ENCODE measurements around the gene GRM6.

GRM6 gene

GRCh38 chr5:178992291-178992895, 2.7 kb downstream of the GRM6 start:
- TF ChIP-seq CTCF (conservative IDR thresholded peaks at IDR 0.05; ENCODE audit: low read depth, low read length) = no peak
- H3K4me2 ChIP-seq = no peak overlapping the region
- H3K27ac ChIP-seq = no peak overlapping the region
- H3K4me3 ChIP-seq (IDR thresholded peaks at IDR 0.05; ENCODE audit: insufficient read depth, low read depth, low read length) = no peak overlapping the region
- H3K79me2 ChIP-seq (ENCODE audit: insufficient read depth, low read depth) = no peaks in the 10 kb centered on the region
- H3K9ac ChIP-seq = no peak overlapping the region
- H2AFZ ChIP-seq (ENCODE audit: low read depth) = no peak overlapping the region
- no peaks in the 10 kb centered on the region for H3K36me3 ChIP-seq (ENCODE audit: insufficient read depth)
- H3K4me1 ChIP-seq (ENCODE audit: low read depth, poor library complexity, severe bottlenecking) = no peaks in the 10 kb centered on the region
- H4K20me1 ChIP-seq (ENCODE audit: insufficient read depth) = no peaks in the 10 kb centered on the region
- no peaks in the 10 kb centered on the region for H3K27me3 ChIP-seq (ENCODE audit: insufficient read depth, low read depth)

DNA sequence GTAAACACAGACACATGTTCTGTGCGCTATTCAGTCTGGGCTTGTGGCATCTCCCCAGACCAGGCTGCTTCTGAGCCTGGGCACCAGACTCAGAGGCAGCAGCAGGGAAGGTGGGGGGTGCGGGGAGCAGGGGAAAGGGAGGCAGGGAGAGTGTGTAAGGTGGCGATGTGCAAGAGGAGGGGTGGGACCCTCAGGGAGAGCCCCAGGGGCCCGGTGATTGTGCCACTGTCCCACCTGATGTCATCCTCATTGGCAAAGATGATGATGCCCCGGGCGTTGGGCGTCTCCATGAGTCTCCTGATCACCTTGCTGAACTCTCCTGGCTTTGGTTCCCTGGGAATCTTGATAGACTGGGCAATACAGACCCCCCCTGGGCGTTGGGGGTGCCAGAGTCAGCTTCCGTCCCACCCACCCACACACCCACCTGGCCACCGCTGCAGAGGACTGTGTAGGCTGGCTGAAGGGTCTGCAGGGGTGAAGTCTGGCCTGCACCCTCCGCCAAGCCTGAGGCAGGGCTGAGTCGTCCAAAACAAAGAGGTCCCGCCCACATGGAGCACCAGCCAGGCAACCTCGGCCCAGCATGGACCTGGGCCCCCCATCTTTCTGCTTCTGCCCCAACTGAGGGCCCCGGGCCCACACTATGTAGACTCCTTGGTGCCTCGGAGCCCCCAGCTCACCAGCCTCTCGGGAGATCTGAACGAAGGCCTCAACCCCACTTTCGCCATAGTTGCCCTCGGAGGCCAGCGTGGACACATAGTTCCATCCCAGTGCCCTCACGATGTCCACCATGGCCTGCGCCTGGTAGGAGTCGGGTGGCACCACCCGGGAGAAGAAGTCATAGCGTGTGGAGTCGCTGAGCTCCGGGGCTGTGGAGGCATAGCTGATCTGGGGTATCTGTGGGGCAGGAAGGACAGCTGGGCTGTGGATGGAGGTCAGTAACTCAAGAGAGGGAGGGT, 3.7 kb downstream of the GRM6 start:
- Histone ChIP-seq H3K9ac (no peak overlapping the region), H4K20me1 (ENCODE audit: insufficient read depth) (no peaks in the 10 kb centered on the region)

GRCh38 chr5:178990491-178990890, 4.6 kb downstream of the GRM6 start:
- no peak overlapping the region for H3K27ac ChIP-seq
- H3K36me3 ChIP-seq (ENCODE audit: insufficient read depth) = no peaks in the 10 kb centered on the region
- H3K27me3 ChIP-seq (ENCODE audit: insufficient read depth, low read depth) = no peaks in the 10 kb centered on the region
- no peaks in the 10 kb centered on the region for H3K4me1 ChIP-seq (ENCODE audit: low read depth, poor library complexity, severe bottlenecking)
- H3K9ac ChIP-seq = no peak overlapping the region
- TF ChIP-seq CTCF (conservative IDR thresholded peaks at IDR 0.05; ENCODE audit: low read depth, low read length) = no peak
- H4K20me1 ChIP-seq (ENCODE audit: insufficient read depth) = no peaks in the 10 kb centered on the region
- no peak overlapping the region for H2AFZ ChIP-seq (ENCODE audit: low read depth)
- H3K79me2 ChIP-seq (ENCODE audit: insufficient read depth, low read depth) = no peaks in the 10 kb centered on the region
- H3K4me2 ChIP-seq = no peak overlapping the region
- no peak overlapping the region for H3K4me3 ChIP-seq (IDR thresholded peaks at IDR 0.05; ENCODE audit: insufficient read depth, low read depth, low read length)

More for the DNA sequence above, 3.7 kb downstream of the GRM6 start:
- no peak overlapping the region for H3K4me2 ChIP-seq
- H3K4me3 ChIP-seq (IDR thresholded peaks at IDR 0.05; ENCODE audit: insufficient read depth, low read depth, low read length) = no peak overlapping the region
- no peaks in the 10 kb centered on the region for H3K4me1 ChIP-seq (ENCODE audit: low read depth, poor library complexity, severe bottlenecking)
- H2AFZ ChIP-seq (ENCODE audit: low read depth) = no peak overlapping the region
- no peaks in the 10 kb centered on the region for H3K36me3 ChIP-seq (ENCODE audit: insufficient read depth)
- H3K27me3 ChIP-seq (ENCODE audit: insufficient read depth, low read depth) = no peaks in the 10 kb centered on the region
- no peaks in the 10 kb centered on the region for H3K79me2 ChIP-seq (ENCODE audit: insufficient read depth, low read depth)
- TF ChIP-seq CTCF (conservative IDR thresholded peaks at IDR 0.05; ENCODE audit: low read depth, low read length) = no peak
- H3K27ac ChIP-seq = no peak overlapping the region

DNA sequence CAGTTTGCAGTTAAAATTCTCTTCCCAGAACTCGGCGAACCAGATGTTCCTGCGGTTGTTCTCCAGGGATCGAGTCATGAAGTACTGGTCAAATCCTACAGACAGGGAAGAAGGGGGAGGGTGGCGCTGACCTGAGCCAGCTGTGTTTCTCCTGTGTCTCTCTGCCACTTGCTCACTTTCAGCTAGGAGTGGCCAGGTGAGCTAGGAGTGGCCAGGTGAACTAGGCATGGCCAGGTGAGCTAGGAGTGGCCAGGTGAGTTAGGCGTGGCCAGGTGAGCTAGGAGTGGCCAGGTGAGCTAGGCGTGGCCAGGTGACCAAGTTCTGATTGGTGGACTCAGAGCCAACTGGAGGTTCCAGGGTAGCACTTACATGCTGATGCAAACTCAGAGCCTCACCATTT, 5.8 kb downstream of the GRM6 start:
- Histone ChIP-seq H3K27ac (no peak overlapping the region), H3K4me1 (ENCODE audit: low read depth, poor library complexity, severe bottlenecking) (no peaks in the 10 kb centered on the region), H2AFZ (ENCODE audit: low read depth) (no peak overlapping the region), H3K36me3 (ENCODE audit: insufficient read depth) (no peaks in the 10 kb centered on the region), H3K4me3 (IDR thresholded peaks at IDR 0.05; ENCODE audit: insufficient read depth, low read depth, low read length) (no peak overlapping the region), H4K20me1 (ENCODE audit: insufficient read depth) (no peaks in the 10 kb centered on the region), H3K79me2 (ENCODE audit: insufficient read depth, low read depth) (no peaks in the 10 kb centered on the region), H3K27me3 (ENCODE audit: insufficient read depth, low read depth) (no peaks in the 10 kb centered on the region), H3K4me2 (no peak overlapping the region), H3K9ac (no peak overlapping the region)
- no peak for TF ChIP-seq CTCF (conservative IDR thresholded peaks at IDR 0.05; ENCODE audit: low read depth, low read length)
